GM23338 (cell line): ENCODE measurements around the gene PTRH1. TPM values are rescaled to one million over a fixed set of nuclear protein-coding genes. Genes with fewer than 3 reads are reported as not detected.

ENCODE experiments used
- ATAC-seq: fragments of 200-7000 bp; cut with Tn5 transposase; 3 replicates; pipeline ENCODE4 v1.9.1; 2020
- DNase-seq: peaks from one replicate; pipeline ENCODE4 v3.0.0-alpha.2; 2015; ENCODE audit warnings: low spot score
- H2AFZ ChIP-seq: fragments of 200-600 bp; sonication (generic); 2 replicates; pipeline ENCODE4 v1.8.0; 2016; ENCODE audit warnings: antibody characterized with exemption, mild to moderate bottlenecking, moderate library complexity
- H3F3A ChIP-seq: fragments of 200-600 bp; sonication (generic); replicated peaks from 2 replicates; pipeline ENCODE4 v1.8.0; 2017; ENCODE audit warnings: antibody characterized with exemption, mixed run types, low read depth
- H3K27ac ChIP-seq: fragments of 200-600 bp; sonication (generic); 2 replicates; pipeline ENCODE4 v1.6.1; 2016; ENCODE audit warnings: low read depth
- H3K27me3 ChIP-seq: fragments of 200-600 bp; sonication (generic); 2 replicates; pipeline ENCODE4 v1.8.0; 2016; ENCODE audit warnings: mild to moderate bottlenecking, mixed run types, moderate library complexity; ENCODE audit not compliant: insufficient read depth
- H3K36me3 ChIP-seq: fragments of 200-600 bp; sonication (generic); 2 replicates; pipeline ENCODE4 v1.8.0; 2016; ENCODE audit warnings: mild to moderate bottlenecking; ENCODE audit not compliant: insufficient read depth
- H3K4me1 ChIP-seq: fragments of 200-600 bp; sonication (generic); 2 replicates; pipeline ENCODE4 v1.8.0; 2016; ENCODE audit warnings: mild to moderate bottlenecking, moderate library complexity; ENCODE audit not compliant: insufficient read depth
- H3K4me2 ChIP-seq: fragments of 200-600 bp; sonication (generic); 2 replicates; pipeline ENCODE4 v1.7.1; 2017; ENCODE audit warnings: mixed run types
- H3K4me3 ChIP-seq: fragments of 200-600 bp; sonication (generic); 2 replicates; pipeline ENCODE4 v1.6.1; 2016; ENCODE audit warnings: mixed run types
- H3K79me2 ChIP-seq: fragments of 200-600 bp; sonication (generic); replicated peaks from 2 replicates; pipeline ENCODE4 v1.8.0; 2017; ENCODE audit warnings: mild to moderate bottlenecking; ENCODE audit not compliant: insufficient read depth
- H3K9me2 ChIP-seq: fragments of 200-600 bp; sonication (generic); 2 replicates; pipeline ENCODE4 v1.8.0; 2017; ENCODE audit not compliant: insufficient read depth
- H4K20me1 ChIP-seq: fragments of 200-600 bp; sonication (generic); replicated peaks from 2 replicates; pipeline ENCODE4 v1.8.0; 2017; ENCODE audit warnings: mild to moderate bottlenecking; ENCODE audit not compliant: insufficient read depth
- H3K27ac Mint-ChIP-seq: 2 replicates; pipeline ENCODE4 v1.8.0; 2020; ENCODE audit warnings: inconsistent platforms, mild to moderate bottlenecking, moderate library complexity, mixed read lengths
- H3K27me3 Mint-ChIP-seq: 3 replicates; pipeline ENCODE4 v1.8.0; 2022; ENCODE audit warnings: low read depth, mild to moderate bottlenecking, moderate library complexity, mixed read lengths, inconsistent platforms; ENCODE audit not compliant: insufficient read depth, poor library complexity
- H3K36me3 Mint-ChIP-seq: 3 replicates; pipeline ENCODE4 v1.8.0; 2021; ENCODE audit warnings: low read depth, mild to moderate bottlenecking, inconsistent platforms, moderate library complexity, mixed read lengths
- H3K4me1 Mint-ChIP-seq: 3 replicates; pipeline ENCODE4 v1.8.0; 2020; ENCODE audit warnings: mild to moderate bottlenecking, inconsistent platforms, mixed read lengths
- H3K4me3 Mint-ChIP-seq: 3 replicates; pipeline ENCODE4 v1.8.0; 2021; ENCODE audit warnings: moderate library complexity, mild to moderate bottlenecking, inconsistent platforms, mixed read lengths
- H3K9me3 Mint-ChIP-seq: 3 replicates; pipeline ENCODE4 v1.8.0; 2020; ENCODE audit warnings: moderate library complexity, mild to moderate bottlenecking, inconsistent platforms, mixed read lengths
- CREB1 ChIP-seq: fragments of 250-450 bp; sonication (Bioruptor Pico); IDR thresholded peaks from 2 replicates; pipeline ENCODE4 v1.5.0; 2020; ENCODE audit warnings: low read depth, mild to moderate bottlenecking, moderate library complexity
- EZH2 ChIP-seq: fragments of 200-600 bp; sonication (generic); IDR thresholded peaks from one replicate; pipeline ENCODE4 v1.8.0; 2017; ENCODE audit warnings: antibody characterized with exemption, mild to moderate bottlenecking, low read depth; ENCODE audit not compliant: unreplicated experiment
- JUNB ChIP-seq: IDR thresholded peaks from one replicate; pipeline ENCODE4 v1.6.1; 2016; ENCODE audit warnings: antibody characterized with exemption; ENCODE audit not compliant: unreplicated experiment
- NANOG ChIP-seq: IDR thresholded peaks from 2 replicates; pipeline ENCODE4 v1.6.1; 2016; ENCODE audit warnings: antibody characterized with exemption, borderline replicate concordance
- POLR2AphosphoS5 ChIP-seq: IDR thresholded peaks from 2 replicates; pipeline ENCODE4 v1.6.1; 2016; ENCODE audit warnings: antibody characterized with exemption, low read depth
- STAT1 ChIP-seq: IDR thresholded peaks from one replicate; pipeline ENCODE4 v1.6.1; 2016; ENCODE audit warnings: antibody characterized with exemption; ENCODE audit not compliant: unreplicated experiment
- ZNF114 ChIP-seq: fragments of 250-450 bp; sonication (Bioruptor Pico); IDR thresholded peaks from 2 replicates; pipeline ENCODE4 v1.5.0; 2020; ENCODE audit warnings: mild to moderate bottlenecking, moderate library complexity
- ZNF331 ChIP-seq: fragments of 250-450 bp; sonication (Bioruptor Pico); IDR thresholded peaks from 2 replicates; pipeline ENCODE4 v1.5.0; 2020; ENCODE audit warnings: low read depth, mild to moderate bottlenecking, moderate library complexity
- polyA plus RNA-seq: library from polyadenylated mRNA; unstranded; fragments of >200 nt; fragmentation: Nextera tagmentation; extraction: Ambion mirVana; gene quantifications from 2 replicates; pipeline ENCODE4 v1.2.1, GENCODE V29; 2016
- total RNA-seq: library from RNA; depleted of rRNA; stranded (reverse); fragments of >200 nt; shearing (Covaris generic); gene quantifications from 2 replicates; pipeline ENCODE4 v1.2.3, GENCODE V29; 2014
- TF ChIP-seq, protein P1 (sequence below): IDR thresholded peaks from 2 replicates; pipeline ENCODE4 v1.6.1; 2016; ENCODE audit warnings: antibody characterized with exemption
- TF ChIP-seq, protein P2 (sequence below): fragments of 250-450 bp; sonication (Bioruptor Pico); IDR thresholded peaks from 2 replicates; pipeline ENCODE4 v1.5.0; 2020; ENCODE audit warnings: mild to moderate bottlenecking, moderate library complexity
- TF ChIP-seq, protein P3 (sequence below): IDR thresholded peaks from one replicate; pipeline ENCODE4 v1.6.1; 2018; ENCODE audit warnings: antibody characterized with exemption; ENCODE audit not compliant: unreplicated experiment
- TF ChIP-seq, protein P4 (sequence below), 2 experiments: fragments of 200-600 bp in 1 of 2; sonication (generic) in 1 of 2; conservative IDR thresholded peaks; 2 replicates each; pipeline versions ENCODE4 v1.5.1 to v1.6.1; 2016 to 2017; ENCODE audit warnings: antibody characterized with exemption in 2 of 2, low read depth in 2 of 2, mild to moderate bottlenecking in 2 of 2, moderate library complexity in 1 of 2

PTRH1 gene
- total and polyA plus RNA-seq, 2 experiments from 2014 or later = 15.1 to 18.6 TPM

DNA sequence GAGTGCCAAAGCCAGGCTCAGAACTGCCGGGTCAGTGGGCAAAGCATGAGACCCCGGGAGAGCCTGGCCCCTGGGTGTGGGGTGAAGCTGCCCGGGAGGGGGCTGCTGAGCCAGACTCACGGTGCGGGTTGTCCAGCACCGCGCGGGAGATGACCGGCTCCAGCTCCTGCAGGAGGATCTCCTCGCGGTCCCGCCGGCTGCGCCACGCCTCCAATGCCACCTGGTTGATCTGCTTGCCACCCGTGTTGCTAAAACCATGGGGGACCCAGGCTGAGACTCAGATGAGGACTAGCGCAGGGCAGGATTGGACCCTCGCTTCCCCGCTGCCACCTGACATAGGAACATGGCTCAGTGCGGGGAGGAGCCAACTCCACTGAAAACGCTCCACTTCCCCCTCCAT is 17.0 kb upstream of the PTRH1 start:
- no peaks in the 10 kb centered on the region; the same call in 2 of the 3 replicates for H3K9me3 Mint-ChIP-seq
- DNase-seq (no peak), ATAC-seq (no peak)
- peaks cover 9% of the 10 kb centered on the region; the same call in 1 of the 2 replicates for H3K4me1 ChIP-seq
- H3K27ac ChIP-seq = no peak overlapping the region
- TF ChIP-seq CREB1 (CRISPR knock-in tag) (no peak), ZNF114 (CRISPR knock-in tag) (no peak), JUNB (no peak), ZNF331 (CRISPR knock-in tag) (no peak), NANOG (no peak), EZH2 (no peak), POLR2AphosphoS5 (no peak), STAT1 (no peak)
- TF ChIP-seq, protein P1, sequence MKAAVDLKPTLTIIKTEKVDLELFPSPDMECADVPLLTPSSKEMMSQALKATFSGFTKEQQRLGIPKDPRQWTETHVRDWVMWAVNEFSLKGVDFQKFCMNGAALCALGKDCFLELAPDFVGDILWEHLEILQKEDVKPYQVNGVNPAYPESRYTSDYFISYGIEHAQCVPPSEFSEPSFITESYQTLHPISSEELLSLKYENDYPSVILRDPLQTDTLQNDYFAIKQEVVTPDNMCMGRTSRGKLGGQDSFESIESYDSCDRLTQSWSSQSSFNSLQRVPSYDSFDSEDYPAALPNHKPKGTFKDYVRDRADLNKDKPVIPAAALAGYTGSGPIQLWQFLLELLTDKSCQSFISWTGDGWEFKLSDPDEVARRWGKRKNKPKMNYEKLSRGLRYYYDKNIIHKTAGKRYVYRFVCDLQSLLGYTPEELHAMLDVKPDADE = no peak
- TF ChIP-seq, protein P2, sequence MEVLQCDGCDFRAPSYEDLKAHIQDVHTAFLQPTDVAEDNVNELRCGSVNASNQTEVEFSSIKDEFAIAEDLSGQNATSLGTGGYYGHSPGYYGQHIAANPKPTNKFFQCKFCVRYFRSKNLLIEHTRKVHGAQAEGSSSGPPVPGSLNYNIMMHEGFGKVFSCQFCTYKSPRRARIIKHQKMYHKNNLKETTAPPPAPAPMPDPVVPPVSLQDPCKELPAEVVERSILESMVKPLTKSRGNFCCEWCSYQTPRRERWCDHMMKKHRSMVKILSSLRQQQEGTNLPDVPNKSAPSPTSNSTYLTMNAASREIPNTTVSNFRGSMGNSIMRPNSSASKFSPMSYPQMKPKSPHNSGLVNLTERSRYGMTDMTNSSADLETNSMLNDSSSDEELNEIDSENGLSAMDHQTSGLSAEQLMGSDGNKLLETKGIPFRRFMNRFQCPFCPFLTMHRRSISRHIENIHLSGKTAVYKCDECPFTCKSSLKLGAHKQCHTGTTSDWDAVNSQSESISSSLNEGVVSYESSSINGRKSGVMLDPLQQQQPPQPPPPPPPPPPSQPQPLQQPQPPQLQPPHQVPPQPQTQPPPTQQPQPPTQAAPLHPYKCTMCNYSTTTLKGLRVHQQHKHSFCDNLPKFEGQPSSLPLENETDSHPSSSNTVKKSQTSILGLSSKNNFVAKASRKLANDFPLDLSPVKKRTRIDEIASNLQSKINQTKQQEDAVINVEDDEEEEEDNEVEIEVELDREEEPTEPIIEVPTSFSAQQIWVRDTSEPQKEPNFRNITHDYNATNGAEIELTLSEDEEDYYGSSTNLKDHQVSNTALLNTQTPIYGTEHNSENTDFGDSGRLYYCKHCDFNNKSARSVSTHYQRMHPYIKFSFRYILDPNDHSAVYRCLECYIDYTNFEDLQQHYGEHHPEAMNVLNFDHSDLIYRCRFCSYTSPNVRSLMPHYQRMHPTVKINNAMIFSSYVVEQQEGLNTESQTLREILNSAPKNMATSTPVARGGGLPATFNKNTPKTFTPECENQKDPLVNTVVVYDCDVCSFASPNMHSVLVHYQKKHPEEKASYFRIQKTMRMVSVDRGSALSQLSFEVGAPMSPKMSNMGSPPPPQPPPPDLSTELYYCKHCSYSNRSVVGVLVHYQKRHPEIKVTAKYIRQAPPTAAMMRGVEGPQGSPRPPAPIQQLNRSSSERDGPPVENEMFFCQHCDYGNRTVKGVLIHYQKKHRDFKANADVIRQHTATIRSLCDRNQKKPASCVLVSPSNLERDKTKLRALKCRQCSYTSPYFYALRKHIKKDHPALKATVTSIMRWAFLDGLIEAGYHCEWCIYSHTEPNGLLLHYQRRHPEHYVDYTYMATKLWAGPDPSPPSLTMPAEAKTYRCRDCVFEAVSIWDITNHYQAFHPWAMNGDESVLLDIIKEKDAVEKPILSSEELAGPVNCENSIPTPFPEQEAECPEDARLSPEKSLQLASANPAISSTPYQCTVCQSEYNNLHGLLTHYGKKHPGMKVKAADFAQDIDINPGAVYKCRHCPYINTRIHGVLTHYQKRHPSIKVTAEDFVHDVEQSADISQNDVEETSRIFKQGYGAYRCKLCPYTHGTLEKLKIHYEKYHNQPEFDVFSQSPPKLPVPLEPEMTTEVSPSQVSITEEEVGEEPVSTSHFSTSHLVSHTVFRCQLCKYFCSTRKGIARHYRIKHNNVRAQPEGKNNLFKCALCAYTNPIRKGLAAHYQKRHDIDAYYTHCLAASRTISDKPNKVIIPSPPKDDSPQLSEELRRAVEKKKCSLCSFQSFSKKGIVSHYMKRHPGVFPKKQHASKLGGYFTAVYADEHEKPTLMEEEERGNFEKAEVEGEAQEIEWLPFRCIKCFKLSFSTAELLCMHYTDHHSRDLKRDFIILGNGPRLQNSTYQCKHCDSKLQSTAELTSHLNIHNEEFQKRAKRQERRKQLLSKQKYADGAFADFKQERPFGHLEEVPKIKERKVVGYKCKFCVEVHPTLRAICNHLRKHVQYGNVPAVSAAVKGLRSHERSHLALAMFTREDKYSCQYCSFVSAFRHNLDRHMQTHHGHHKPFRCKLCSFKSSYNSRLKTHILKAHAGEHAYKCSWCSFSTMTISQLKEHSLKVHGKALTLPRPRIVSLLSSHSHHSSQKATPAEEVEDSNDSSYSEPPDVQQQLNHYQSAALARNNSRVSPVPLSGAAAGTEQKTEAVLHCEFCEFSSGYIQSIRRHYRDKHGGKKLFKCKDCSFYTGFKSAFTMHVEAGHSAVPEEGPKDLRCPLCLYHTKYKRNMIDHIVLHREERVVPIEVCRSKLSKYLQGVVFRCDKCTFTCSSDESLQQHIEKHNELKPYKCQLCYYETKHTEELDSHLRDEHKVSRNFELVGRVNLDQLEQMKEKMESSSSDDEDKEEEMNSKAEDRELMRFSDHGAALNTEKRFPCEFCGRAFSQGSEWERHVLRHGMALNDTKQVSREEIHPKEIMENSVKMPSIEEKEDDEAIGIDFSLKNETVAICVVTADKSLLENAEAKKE (CRISPR knock-in tag) = no peak
- TF ChIP-seq, protein P3, sequence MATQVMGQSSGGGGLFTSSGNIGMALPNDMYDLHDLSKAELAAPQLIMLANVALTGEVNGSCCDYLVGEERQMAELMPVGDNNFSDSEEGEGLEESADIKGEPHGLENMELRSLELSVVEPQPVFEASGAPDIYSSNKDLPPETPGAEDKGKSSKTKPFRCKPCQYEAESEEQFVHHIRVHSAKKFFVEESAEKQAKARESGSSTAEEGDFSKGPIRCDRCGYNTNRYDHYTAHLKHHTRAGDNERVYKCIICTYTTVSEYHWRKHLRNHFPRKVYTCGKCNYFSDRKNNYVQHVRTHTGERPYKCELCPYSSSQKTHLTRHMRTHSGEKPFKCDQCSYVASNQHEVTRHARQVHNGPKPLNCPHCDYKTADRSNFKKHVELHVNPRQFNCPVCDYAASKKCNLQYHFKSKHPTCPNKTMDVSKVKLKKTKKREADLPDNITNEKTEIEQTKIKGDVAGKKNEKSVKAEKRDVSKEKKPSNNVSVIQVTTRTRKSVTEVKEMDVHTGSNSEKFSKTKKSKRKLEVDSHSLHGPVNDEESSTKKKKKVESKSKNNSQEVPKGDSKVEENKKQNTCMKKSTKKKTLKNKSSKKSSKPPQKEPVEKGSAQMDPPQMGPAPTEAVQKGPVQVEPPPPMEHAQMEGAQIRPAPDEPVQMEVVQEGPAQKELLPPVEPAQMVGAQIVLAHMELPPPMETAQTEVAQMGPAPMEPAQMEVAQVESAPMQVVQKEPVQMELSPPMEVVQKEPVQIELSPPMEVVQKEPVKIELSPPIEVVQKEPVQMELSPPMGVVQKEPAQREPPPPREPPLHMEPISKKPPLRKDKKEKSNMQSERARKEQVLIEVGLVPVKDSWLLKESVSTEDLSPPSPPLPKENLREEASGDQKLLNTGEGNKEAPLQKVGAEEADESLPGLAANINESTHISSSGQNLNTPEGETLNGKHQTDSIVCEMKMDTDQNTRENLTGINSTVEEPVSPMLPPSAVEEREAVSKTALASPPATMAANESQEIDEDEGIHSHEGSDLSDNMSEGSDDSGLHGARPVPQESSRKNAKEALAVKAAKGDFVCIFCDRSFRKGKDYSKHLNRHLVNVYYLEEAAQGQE = no peak
- TF ChIP-seq, protein P4, sequence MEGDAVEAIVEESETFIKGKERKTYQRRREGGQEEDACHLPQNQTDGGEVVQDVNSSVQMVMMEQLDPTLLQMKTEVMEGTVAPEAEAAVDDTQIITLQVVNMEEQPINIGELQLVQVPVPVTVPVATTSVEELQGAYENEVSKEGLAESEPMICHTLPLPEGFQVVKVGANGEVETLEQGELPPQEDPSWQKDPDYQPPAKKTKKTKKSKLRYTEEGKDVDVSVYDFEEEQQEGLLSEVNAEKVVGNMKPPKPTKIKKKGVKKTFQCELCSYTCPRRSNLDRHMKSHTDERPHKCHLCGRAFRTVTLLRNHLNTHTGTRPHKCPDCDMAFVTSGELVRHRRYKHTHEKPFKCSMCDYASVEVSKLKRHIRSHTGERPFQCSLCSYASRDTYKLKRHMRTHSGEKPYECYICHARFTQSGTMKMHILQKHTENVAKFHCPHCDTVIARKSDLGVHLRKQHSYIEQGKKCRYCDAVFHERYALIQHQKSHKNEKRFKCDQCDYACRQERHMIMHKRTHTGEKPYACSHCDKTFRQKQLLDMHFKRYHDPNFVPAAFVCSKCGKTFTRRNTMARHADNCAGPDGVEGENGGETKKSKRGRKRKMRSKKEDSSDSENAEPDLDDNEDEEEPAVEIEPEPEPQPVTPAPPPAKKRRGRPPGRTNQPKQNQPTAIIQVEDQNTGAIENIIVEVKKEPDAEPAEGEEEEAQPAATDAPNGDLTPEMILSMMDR (conservative IDR thresholded peaks at IDR 0.05; ENCODE audit: low read depth in 2 of 2) = no peak
- peaks cover 11% of the 10 kb centered on the region for H3K4me1 Mint-ChIP-seq
- H3K36me3 ChIP-seq = no peaks in the 10 kb centered on the region
- no peaks in the 10 kb centered on the region for H3K9me2 ChIP-seq
- no peaks in the 10 kb centered on the region for H3F3A ChIP-seq
- no peak overlapping the region for H3K4me3 Mint-ChIP-seq
- H3K79me2 ChIP-seq = no peaks in the 10 kb centered on the region
- H3K27me3 Mint-ChIP-seq = peaks cover 15% of the 10 kb centered on the region
- no peak overlapping the region for H2AFZ ChIP-seq
- H3K4me3 ChIP-seq = no peak overlapping the region
- no peaks in the 10 kb centered on the region for H4K20me1 ChIP-seq
- no peaks in the 10 kb centered on the region for H3K27me3 ChIP-seq
- no peaks in the 10 kb centered on the region for H3K36me3 Mint-ChIP-seq
- H3K27ac Mint-ChIP-seq = no peak overlapping the region
- no peak overlapping the region for H3K4me2 ChIP-seq
